ENCODE measurements around the gene PLEKHM1. TPM values are rescaled to one million over a fixed set of nuclear protein-coding genes. Genes with fewer than 3 reads are reported as not detected.

PLEKHM1 gene
- total RNA-seq, 4 donors from 2014 or later, result 60.4 to 124 (median 94.1) TPM

- DNase-seq (ENCODE audit: low spot score in 2 of 2), result no peak
- Histone ChIP-seq H3K27ac (no peak overlapping the region), H3K4me1 (peaks cover 40% of the 10 kb centered on the region), H3K4me3 (no peak overlapping the region), H3K36me3 (peaks cover 4% of the 10 kb centered on the region), H3K27me3 (no peaks in the 10 kb centered on the region), H3K9me3 (no peaks in the 10 kb centered on the region)
- no peak for TF ChIP-seq POLR2AphosphoS5 (IDR thresholded peaks at IDR 0.05)
- no peak for TF ChIP-seq EP300 (IDR thresholded peaks at IDR 0.05)
- TF ChIP-seq, protein P1, sequence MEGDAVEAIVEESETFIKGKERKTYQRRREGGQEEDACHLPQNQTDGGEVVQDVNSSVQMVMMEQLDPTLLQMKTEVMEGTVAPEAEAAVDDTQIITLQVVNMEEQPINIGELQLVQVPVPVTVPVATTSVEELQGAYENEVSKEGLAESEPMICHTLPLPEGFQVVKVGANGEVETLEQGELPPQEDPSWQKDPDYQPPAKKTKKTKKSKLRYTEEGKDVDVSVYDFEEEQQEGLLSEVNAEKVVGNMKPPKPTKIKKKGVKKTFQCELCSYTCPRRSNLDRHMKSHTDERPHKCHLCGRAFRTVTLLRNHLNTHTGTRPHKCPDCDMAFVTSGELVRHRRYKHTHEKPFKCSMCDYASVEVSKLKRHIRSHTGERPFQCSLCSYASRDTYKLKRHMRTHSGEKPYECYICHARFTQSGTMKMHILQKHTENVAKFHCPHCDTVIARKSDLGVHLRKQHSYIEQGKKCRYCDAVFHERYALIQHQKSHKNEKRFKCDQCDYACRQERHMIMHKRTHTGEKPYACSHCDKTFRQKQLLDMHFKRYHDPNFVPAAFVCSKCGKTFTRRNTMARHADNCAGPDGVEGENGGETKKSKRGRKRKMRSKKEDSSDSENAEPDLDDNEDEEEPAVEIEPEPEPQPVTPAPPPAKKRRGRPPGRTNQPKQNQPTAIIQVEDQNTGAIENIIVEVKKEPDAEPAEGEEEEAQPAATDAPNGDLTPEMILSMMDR (IDR thresholded peaks at IDR 0.05), result no peak
- TF ChIP-seq POLR2A (IDR thresholded peaks at IDR 0.05), result no peak
- WGBS, result no CpG with 5 or more reads among the region's 1 CpG
Observed at GRCh38 chr17:45423975-45424335, 66.6 kb downstream of the PLEKHM1 start.

DNA sequence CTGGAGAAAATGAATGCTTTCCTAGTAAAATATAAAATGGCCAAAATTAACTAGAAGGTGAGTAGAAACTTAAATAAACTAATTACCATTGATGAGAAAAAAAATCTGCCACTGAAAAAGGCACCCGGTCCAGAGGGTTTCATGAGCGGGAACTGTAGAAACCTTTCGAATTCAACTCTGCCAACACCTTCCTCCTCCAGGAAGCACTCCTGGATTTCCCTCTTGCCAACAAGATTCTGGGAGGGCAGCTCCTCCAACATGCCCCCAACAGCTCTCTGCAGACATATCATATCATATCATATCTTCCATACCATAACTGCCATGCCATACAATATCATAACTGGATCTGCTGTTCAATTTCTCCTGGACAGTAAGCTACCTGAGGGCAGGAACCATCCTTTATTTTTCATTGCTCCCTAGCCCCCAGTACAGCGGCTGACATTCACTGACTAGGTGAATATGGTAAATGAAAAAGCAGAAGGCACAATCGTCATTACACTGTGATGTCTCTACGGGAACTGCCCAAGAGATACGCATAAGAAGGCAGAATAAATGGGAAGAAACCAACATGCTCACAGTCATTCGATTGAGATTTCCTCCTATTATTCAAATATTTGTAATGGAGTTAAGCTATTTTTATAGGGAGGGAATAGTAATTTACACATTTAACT is 67.1 kb downstream of the PLEKHM1 start:
- TF ChIP-seq EP300 (IDR thresholded peaks at IDR 0.05), result no peak
- TF ChIP-seq, protein P1 (IDR thresholded peaks at IDR 0.05), result no peak
- no peak for TF ChIP-seq POLR2AphosphoS5 (IDR thresholded peaks at IDR 0.05)
- TF ChIP-seq POLR2A (IDR thresholded peaks at IDR 0.05), result no peak
- DNase-seq (ENCODE audit: low spot score in 2 of 2), result no peak
- Histone ChIP-seq H3K36me3 (peaks cover 4% of the 10 kb centered on the region), H3K27ac (no peak overlapping the region), H3K4me1 (peaks cover 41% of the 10 kb centered on the region), H3K4me3 (no peak overlapping the region), H3K9me3 (no peaks in the 10 kb centered on the region), H3K27me3 (no peaks in the 10 kb centered on the region)
- 61% methylated on average over 8 of the region's 8 CpGs for WGBS

GRCh38 chr17:45414990-45415881 is 75.3 kb downstream of the PLEKHM1 start:
- 80% methylated on average over 10 of the region's 10 CpGs for WGBS
- Histone ChIP-seq H3K27me3 (no peaks in the 10 kb centered on the region), H3K9me3 (no peaks in the 10 kb centered on the region), H3K27ac (no peak overlapping the region), H3K4me3 (no peak overlapping the region), H3K36me3 (no peaks in the 10 kb centered on the region), H3K4me1 (peaks cover 41% of the 10 kb centered on the region)
- no peak for TF ChIP-seq EP300 (IDR thresholded peaks at IDR 0.05)
- TF ChIP-seq POLR2A (IDR thresholded peaks at IDR 0.05), result no peak
- TF ChIP-seq, protein P1 (IDR thresholded peaks at IDR 0.05), result no peak
- TF ChIP-seq POLR2AphosphoS5 (IDR thresholded peaks at IDR 0.05), result no peak
- DNase-seq (ENCODE audit: low spot score in 2 of 2), result no peak

DNA sequence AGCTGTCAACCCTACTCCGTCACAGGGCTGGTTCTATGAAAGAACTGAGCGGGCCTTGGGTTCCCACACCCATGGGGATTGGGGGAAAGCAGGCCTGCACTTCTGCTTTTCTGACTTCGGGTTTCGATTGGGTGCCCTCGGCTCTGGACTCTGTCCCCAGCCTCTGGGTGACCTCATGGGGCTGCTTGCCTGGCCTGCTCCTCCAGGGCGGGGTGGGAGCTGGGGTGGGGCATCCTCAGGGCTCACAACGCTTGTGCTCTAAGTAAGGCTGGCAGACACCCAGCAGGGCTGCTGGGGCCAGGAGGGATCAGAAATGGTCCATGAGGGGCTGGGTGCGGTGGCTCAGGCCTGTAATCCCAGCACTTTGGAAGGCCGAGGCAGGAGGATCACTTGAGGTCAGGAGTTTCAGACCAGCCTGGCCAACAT is 77.0 kb downstream of the PLEKHM1 start:
- Histone ChIP-seq H3K27me3 (no peaks in the 10 kb centered on the region), H3K4me3 (no peak overlapping the region), H3K4me1 (peaks cover 53% of the 10 kb centered on the region), H3K9me3 (no peaks in the 10 kb centered on the region), H3K36me3 (no peaks in the 10 kb centered on the region), H3K27ac (no peak overlapping the region)
- TF ChIP-seq EP300 (IDR thresholded peaks at IDR 0.05) (no peak), POLR2A (IDR thresholded peaks at IDR 0.05) (no peak), POLR2AphosphoS5 (IDR thresholded peaks at IDR 0.05) (no peak)
- TF ChIP-seq, protein P1 (IDR thresholded peaks at IDR 0.05), result no peak
- WGBS, result 82% methylated on average over 9 of the region's 9 CpGs
- no peak for DNase-seq (ENCODE audit: low spot score in 2 of 2)

All from suprapubic skin (tissue), 4 donors.